Activated T-cell treated with anti-CD3 and anti-CD28 coated beads, Interleukin-2, amount 50 U/mL, for 4 hours (primary cell): ENCODE data around the gene TTLL6. TPM values are rescaled to one million over a fixed set of nuclear protein-coding genes. Genes with fewer than 3 reads are reported as not detected.
"Not testable (repeated sequence)": the region's sequence is repeated elsewhere in the genome, so short reads cannot be mapped to it uniquely, and the experiment has no call there.

ENCODE experiments used
- ATAC-seq, 2 donors: fragments of 200-7000 bp; cut with Tn5 transposase; one replicate each; pipeline ENCODE4 v1.10.0; 2021
- DNase-seq: peaks from one replicate; pipeline ENCODE4 v3.0.0-alpha.2; 2020
- H3K27me3 Mint-ChIP-seq: one replicate; pipeline ENCODE4 v1.8.0; 2021; ENCODE audit warnings: low read depth, mixed read lengths
- H3K36me3 Mint-ChIP-seq: one replicate; pipeline ENCODE4 v1.8.0; 2022; ENCODE audit warnings: mixed read lengths; ENCODE audit not compliant: insufficient read depth
- H3K4me1 Mint-ChIP-seq: one replicate; pipeline ENCODE4 v1.8.0; 2021; ENCODE audit warnings: low read depth, mixed read lengths
- H3K4me3 Mint-ChIP-seq: one replicate; pipeline ENCODE4 v1.8.0; 2021; ENCODE audit warnings: mild to moderate bottlenecking, moderate library complexity, mixed read lengths
- H3K9me3 Mint-ChIP-seq: one replicate; pipeline ENCODE4 v1.8.0; 2021; ENCODE audit warnings: mixed read lengths
- total RNA-seq, 3 donors: library from RNA; stranded (reverse); gene quantifications; one replicate each; pipeline ENCODE4 v1.2.1, GENCODE V29; 2021

TTLL6 gene
- total RNA-seq, 3 donors from 2014 or later, result not detected

DNA sequence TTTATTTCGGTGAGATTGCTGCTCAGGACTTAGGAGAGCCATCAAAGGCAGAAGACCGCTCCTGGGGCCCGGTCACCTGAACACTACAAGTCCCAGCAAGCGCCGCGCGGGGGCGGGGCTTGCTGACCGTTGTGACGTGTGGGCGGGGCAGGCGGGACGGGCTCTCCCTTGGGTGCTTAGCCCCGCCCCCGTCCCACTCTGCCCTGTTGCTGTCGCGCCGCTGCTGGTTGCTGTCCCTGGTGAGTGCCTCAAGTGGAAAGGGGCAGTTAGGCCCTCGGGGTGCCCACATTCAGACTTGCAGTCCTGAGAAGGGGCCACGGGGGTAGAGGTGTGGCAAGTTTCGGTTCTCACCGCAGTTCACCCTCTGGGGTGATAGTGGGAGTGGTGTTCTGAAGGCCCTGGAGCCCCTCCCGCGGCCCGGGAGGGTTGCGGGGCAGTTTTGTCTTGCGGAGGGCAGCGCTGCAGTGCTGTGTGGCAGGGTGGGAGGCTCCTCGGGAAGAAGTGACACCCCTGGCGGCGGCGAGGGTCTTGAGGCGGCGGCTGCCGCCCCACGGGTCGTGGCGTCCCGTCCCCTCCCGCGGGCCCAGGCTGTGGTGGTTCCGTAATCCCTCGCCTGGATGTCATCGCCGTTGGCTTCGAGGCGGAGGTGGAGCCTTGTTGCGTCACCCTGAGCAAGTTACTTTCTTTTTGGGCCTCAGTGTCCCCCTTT is 14.0 kb upstream of the TTLL6 start, which contains the start of gene CALCOCO2:
CALCOCO2 (plus strand) TSS at position 196 of the 709 bp plus-strand sequence. CDS start 10,673 bp downstream, outside the sequence.
- H3K4me1 Mint-ChIP-seq, result peaks cover 47% of the 10 kb centered on the region
- peak; percentile 83 for DNase-seq
- H3K36me3 Mint-ChIP-seq, result no peaks in the 10 kb centered on the region
- no peaks in the 10 kb centered on the region for H3K27me3 Mint-ChIP-seq
- H3K9me3 Mint-ChIP-seq, result no peaks in the 10 kb centered on the region
- H3K4me3 Mint-ChIP-seq, result peak within 1 kb of the TSS; percentile 94
- ATAC-seq, result peak; percentile 91 to 92

DNA sequence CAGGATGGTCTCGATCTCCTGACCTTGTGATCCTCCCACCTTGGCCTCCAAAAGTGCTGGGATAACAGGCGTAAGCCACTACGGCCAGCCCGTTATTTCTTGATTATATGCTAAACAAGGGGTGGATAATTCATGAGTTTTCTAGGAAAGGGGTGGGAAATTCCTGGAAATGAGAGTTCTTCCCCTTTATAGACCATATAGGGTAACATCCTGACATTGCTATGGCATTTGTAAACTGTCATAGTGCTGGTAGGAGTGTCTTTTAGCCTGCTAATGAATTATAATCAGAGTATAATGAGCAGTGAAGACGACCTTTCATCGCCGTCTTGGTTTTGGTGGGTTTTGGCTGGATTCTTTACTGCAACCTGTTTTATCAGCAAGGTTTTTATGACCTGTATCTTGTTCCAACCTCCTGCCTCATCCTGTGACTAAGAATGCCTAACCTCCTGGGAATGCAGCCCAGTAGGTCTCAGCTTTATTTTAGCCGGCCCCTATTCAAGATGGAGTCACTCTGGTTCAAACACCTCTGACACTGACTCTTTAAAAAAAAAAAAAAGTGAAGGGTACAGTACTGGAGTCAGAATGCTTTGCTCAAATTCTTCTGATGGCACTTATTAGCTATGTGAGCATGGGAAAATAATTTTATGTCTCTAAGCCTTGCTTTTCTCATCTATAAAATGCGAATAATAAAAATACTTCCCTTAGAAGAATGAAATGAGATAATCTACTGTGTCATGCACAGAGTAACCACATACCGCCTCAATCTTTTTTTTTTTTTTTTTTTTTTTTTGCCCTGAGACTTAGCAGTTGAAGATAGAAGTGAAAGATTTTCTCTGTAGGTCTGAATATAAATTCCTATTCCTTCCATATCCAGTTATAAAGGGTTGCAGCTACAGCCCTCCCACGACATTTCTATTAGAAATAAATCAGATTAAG is 8.7 kb upstream of the TTLL6 start:
- H3K4me1 Mint-ChIP-seq, result peaks cover 3% of the 10 kb centered on the region
- no peaks in the 10 kb centered on the region for H3K9me3 Mint-ChIP-seq
- peaks cover 14% of the 10 kb centered on the region for H3K27me3 Mint-ChIP-seq
- DNase-seq (no peak), ATAC-seq (no peak)
- H3K36me3 Mint-ChIP-seq, result no peaks in the 10 kb centered on the region
- H3K4me3 Mint-ChIP-seq, result no peak overlapping the region

DNA sequence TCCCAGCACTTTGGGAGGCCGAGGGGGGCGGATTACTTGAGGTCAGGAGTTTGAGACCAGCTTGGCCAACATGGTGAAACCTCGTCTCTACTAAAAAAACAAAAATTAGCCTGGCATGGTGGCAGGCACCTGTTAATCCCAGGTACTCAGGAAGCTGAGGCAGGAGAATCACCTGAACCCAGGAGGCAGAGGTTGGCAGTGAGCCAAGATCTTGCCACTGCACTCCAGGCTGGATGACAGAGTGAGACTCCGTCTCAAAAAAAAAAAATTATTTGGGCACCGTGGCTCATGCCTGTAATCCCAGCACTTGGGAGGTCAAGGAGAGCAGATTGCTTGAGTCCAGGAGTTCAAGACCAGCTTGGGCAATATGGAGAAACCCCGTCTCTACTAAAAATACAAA is 3.9 kb upstream of the TTLL6 start:
- ATAC-seq, H3K4me1 Mint-ChIP-seq, H3K36me3 Mint-ChIP-seq, DNase-seq, H3K9me3 Mint-ChIP-seq, H3K4me3 Mint-ChIP-seq: not testable (repeated sequence)
- H3K27me3 Mint-ChIP-seq, result peaks cover 37% of the 10 kb centered on the region

DNA sequence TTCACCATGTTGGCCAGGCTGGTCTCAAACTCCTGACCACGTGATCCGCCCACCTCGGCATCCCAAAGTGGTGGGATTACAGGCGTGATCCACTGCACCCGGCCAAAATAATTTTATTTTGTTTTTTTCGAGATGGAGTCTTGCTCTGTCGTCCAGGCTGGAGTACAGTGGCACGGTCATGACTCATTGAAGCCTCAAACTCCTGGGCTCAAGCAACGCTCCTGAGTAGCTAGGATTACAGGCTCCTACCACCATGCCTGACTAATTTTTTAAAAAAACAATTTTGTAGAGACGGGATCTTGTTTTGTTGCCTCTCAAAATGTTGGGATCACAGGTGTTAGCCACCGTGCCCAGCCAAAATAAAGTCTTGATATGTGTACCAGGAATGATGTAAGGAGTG is 2.4 kb upstream of the TTLL6 start:
- DNase-seq (no peak), ATAC-seq (no peak)
- Mint-ChIP-seq H3K9me3 (no peaks in the 10 kb centered on the region), H3K4me1 (peaks cover 15% of the 10 kb centered on the region), H3K4me3 (no peak overlapping the region), H3K36me3 (no peaks in the 10 kb centered on the region), H3K27me3 (peaks cover 47% of the 10 kb centered on the region)

DNA sequence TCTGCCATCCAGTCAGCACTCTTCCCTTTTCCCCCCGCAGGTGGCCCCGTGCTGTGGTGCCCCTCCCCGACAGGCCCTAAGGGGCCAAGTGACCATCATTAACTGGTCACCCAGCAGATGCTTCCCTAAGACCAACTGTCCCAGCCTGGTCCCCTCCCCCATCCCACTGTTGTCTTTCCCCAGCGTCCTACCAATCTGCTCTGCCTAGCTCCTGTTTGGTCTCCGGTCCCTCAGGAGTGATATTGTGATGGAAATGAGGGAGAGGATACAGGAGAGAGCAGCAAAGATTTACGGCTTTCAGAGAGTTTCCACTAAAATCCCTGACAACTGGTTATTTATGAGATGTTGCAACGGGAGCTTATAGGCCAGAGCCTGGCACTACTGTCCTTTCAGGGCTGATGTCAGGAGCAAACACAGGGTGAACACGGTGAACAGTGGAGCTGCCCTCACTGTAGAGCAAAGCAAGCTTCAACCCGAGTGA is 1.4 kb upstream of the TTLL6 start:
- H3K36me3 Mint-ChIP-seq, result no peaks in the 10 kb centered on the region
- H3K9me3 Mint-ChIP-seq, result no peaks in the 10 kb centered on the region
- peaks cover 15% of the 10 kb centered on the region for H3K4me1 Mint-ChIP-seq
- H3K4me3 Mint-ChIP-seq, result no peak overlapping the region
- no peak for DNase-seq
- ATAC-seq, result no peak
- H3K27me3 Mint-ChIP-seq, result peaks cover 45% of the 10 kb centered on the region

DNA sequence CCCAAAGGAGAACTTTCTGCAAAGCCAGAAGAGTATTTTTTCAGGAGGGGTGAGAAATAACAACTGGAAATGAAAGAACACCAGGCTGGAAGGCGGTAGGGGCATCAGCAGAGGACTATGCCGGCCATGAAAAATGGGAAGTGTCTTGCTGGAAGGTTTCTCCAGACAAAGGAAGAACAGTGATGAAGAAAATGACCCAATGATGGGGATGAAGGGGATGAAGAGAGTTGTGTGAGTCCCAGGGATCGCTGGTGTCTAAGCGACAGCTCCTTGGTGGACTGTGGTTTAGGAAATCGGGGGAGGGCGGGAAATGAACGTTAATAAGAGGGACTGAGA is 623 bp downstream of the TTLL6 start:
- Mint-ChIP-seq H3K27me3 (peaks cover 48% of the 10 kb centered on the region), H3K4me1 (peaks cover 15% of the 10 kb centered on the region), H3K9me3 (no peaks in the 10 kb centered on the region), H3K36me3 (no peaks in the 10 kb centered on the region), H3K4me3 (peak overlapping the region; percentile 75)
- ATAC-seq (no peak), DNase-seq (no peak)

DNA sequence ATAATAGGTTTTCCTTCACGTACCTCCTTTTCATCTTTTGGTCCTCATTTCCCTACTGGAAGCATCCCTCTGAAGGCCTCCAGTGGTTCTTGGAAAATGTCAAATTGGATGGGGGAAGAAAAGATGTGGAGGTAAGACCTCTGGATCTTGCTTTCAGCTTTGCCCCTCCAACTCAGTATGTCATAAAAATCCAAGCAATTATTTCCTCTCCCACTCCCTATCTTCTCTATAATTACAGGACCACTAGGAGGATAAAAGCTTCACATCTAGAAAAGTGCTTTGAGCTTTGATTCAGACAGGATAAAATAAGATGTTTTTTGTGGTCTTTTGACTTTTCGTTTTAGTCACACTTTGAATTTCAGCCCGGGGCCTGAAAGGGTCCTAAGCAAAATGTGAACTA is 1.7 kb downstream of the TTLL6 start:
- ATAC-seq (no peak), DNase-seq (no peak)
- Mint-ChIP-seq H3K4me1 (peaks cover 15% of the 10 kb centered on the region), H3K27me3 (peaks cover 47% of the 10 kb centered on the region), H3K9me3 (no peaks in the 10 kb centered on the region), H3K4me3 (no peak overlapping the region), H3K36me3 (no peaks in the 10 kb centered on the region)

DNA sequence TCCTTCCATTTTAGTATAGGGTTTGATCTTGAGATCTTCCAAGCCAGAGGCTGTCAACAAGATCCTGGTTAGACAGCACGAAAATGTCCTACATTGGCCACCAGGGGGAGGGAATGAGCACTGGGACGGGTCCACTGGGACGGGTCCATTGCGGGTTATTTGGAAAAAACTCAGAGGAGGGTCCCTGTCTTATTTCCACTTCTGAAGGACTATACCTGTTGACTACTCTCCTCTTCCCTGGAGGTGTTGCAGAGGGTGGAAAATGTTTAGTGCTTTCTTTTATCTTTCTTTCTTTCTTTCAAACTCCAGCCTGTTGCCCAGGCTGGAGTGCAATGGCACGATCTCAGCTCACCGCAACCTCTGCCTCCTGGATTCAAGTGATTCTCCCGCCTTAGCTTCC is 2.5 kb downstream of the TTLL6 start:
- Mint-ChIP-seq H3K9me3 (no peaks in the 10 kb centered on the region), H3K4me3 (no peak overlapping the region), H3K27me3 (peaks cover 46% of the 10 kb centered on the region), H3K4me1 (peaks cover 15% of the 10 kb centered on the region), H3K36me3 (no peaks in the 10 kb centered on the region)
- DNase-seq (peak; percentile 58), ATAC-seq (no peak)

DNA sequence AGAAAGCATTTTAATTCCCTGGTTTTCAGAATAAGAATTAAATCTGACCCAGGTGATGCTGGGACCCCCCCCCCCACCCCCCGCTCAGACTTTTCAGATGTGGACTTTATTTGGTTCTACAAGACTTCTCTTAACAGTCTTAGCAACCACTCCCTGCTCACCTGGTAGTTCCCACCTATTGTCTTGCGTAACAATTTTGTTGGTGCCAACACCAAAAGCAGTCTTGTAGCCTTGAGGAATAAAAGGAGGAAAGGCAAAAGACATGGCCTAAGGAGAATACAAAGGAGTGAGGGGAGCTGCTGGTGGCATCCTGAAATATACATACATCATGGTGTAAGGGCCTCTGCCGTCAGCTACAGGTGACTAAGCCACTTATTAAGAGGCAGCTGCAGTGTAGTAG is 5.0 kb downstream of the TTLL6 start:
- no peaks in the 10 kb centered on the region for H3K9me3 Mint-ChIP-seq
- H3K36me3 Mint-ChIP-seq, result no peaks in the 10 kb centered on the region
- peaks cover 34% of the 10 kb centered on the region for H3K27me3 Mint-ChIP-seq
- H3K4me3 Mint-ChIP-seq, result no peak overlapping the region
- ATAC-seq (no peak), DNase-seq (no peak)
- H3K4me1 Mint-ChIP-seq, result peaks cover 12% of the 10 kb centered on the region

DNA sequence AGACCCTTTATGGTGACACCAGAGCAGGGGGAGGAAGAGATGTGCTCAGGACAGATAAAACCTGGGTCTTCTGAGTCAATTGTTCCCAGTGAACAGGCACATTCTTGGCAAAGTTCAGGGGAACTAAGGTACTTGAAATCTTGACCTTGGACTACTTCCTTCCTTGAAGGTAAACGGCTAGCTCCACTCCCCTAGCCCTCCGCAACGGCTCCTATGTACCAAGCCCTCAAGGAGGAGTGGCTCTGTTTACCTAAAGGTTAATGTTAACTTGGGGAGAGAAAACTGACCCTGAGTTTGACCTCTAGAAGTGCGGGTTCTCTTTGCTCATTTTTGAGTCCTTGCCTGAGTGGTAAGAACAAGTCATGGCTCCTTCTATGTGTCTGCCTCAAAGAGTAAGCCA is 7.8 kb downstream of the TTLL6 start:
- no peak for DNase-seq
- H3K27me3 Mint-ChIP-seq, result peaks cover 19% of the 10 kb centered on the region
- ATAC-seq, result no peak
- H3K4me3 Mint-ChIP-seq, result no peak overlapping the region
- no peaks in the 10 kb centered on the region for H3K36me3 Mint-ChIP-seq
- H3K4me1 Mint-ChIP-seq, result peaks cover 2% of the 10 kb centered on the region
- no peaks in the 10 kb centered on the region for H3K9me3 Mint-ChIP-seq

DNA sequence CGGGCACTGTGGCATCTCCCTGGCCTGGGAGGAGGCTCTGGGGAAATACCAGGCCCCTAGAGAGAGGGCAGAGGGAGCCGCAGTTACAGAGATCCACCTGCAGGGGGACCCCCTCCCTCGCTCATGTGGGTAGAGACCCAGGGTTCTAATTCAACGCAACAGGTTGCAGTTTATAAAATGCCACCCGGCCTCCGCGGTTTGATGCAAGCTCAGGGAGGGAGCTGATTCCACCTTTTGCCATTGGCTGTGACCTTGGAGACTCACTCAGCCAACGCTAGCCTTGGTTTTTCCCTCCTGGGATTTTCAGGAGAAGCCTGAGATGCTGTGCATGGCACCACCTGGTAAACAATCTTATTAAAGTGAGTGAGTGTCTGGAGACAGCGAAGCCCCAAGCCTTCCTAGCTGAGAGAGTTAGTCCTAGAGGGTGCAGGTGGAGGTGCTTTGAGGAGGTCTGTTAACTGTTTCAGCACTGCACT is 12.1 kb downstream of the TTLL6 start:
- H3K9me3 Mint-ChIP-seq, result no peaks in the 10 kb centered on the region
- no peaks in the 10 kb centered on the region for H3K36me3 Mint-ChIP-seq
- H3K4me1 Mint-ChIP-seq, result peaks cover 2% of the 10 kb centered on the region
- DNase-seq (peak; percentile 70), ATAC-seq (peak; percentile 93 to 95)
- H3K4me3 Mint-ChIP-seq, result no peak overlapping the region
- H3K27me3 Mint-ChIP-seq, result peaks cover 21% of the 10 kb centered on the region

DNA sequence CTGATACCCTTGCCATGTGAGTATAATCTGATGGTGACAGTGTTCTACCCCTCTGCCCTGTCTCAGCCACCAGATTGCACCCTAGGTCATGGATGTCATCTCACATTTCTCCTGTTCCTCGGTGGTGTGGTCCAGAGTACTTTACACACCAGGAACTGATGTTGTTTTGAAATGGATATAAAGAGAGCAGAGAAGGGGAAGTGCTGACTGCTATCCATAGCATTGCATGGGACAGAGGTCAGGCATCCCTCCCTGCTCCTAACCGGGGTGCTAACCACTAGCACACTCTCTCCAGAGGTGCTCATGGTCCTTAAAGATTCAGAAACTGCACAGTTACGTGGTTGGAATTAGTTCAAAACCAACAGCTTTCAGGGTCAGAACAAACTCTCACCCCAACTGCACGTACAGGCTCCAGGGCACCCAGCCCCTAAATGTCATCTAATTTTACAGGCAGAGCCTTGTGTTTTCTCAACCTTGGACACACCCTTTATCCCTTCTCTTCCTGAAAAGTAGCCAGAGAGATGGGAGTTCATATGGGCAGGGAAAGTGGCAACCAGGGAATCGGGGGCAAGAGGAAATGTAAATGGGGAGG is 16.3 kb downstream of the TTLL6 start:
- Mint-ChIP-seq H3K4me3 (no peak overlapping the region), H3K27me3 (peaks cover 37% of the 10 kb centered on the region), H3K9me3 (no peaks in the 10 kb centered on the region), H3K36me3 (no peaks in the 10 kb centered on the region), H3K4me1 (peaks cover 2% of the 10 kb centered on the region)
- ATAC-seq, result no peak
- DNase-seq, result no peak

DNA sequence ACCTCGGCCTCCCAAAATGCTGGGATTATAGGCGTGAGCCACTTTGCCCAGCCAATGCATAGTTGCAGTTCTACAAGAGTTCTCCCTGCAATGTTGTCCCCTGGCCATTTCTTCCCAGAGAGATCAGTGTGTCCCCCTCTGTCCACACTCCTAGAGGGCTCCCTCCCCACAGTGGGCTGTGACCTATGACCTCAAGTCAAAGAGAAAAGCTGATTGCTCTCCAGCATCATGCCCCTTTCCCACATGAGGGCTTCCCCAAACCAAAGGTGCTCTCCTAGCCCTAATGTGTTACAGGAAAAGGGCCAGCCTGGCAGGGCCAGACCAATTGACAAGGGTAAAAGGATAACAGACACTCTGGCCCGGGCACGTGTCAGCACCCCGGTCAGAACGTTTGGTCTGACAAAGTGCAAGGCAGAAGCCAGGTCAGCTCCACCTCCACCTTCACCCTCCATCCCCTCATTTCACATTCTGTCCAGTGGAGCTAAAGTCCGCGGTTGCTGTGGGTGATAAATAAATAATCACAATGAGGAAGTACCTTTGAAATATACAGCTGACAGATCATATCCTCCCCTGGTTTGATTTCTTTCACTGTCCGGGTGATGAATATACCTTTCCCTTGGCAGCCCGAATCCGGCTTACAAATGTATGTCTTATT is 17.8 kb downstream of the TTLL6 start:
- no peak overlapping the region for H3K4me3 Mint-ChIP-seq

DNA sequence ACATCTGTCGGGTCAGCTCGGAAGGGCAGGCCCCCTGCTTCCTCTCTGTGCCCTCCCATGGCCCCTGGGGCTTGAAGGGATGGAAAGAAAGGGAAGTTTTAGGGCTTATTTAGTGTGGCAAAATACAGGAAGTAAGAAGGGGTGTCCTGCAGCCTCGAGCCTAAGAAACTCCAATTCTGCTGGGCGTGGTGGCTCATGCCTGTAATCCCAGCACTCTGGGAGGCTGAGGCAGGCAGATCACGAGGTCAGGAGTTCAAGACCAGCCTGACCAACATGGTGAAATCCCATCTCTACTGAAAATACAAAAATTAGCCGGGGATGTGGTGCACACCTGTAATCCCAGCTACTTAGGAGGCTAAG is 20.9 kb downstream of the TTLL6 start:
- not testable (repeated sequence) for H3K36me3 Mint-ChIP-seq, DNase-seq, H3K9me3 Mint-ChIP-seq, H3K4me3 Mint-ChIP-seq, ATAC-seq, H3K4me1 Mint-ChIP-seq
- peaks cover 44% of the 10 kb centered on the region for H3K27me3 Mint-ChIP-seq

More for the DNA sequence above, 17.8 kb downstream of the TTLL6 start:
- Mint-ChIP-seq H3K27me3 (peaks cover 31% of the 10 kb centered on the region), H3K4me1 (no peaks in the 10 kb centered on the region), H3K9me3 (no peaks in the 10 kb centered on the region), H3K36me3 (no peaks in the 10 kb centered on the region)
- no peak for ATAC-seq
- no peak for DNase-seq
